Measurements from ENCODE around the gene HYCC1.

HYCC1 gene

GRCh38 chr7:23012908-23013714 is 819 bp downstream of the HYCC1 start:
- peak overlapping the region; percentile 60 for H3K27ac ChIP-seq
- TF ChIP-seq CTCF (IDR thresholded peaks at IDR 0.05) (no peak), ZFX (IDR thresholded peaks at IDR 0.05; ENCODE audit: borderline replicate concordance) (no peak)

- no peak overlapping the region for H3K27ac ChIP-seq
- TF ChIP-seq CTCF (IDR thresholded peaks at IDR 0.05) (no peak), ZFX (IDR thresholded peaks at IDR 0.05; ENCODE audit: borderline replicate concordance) (no peak)
Observed at GRCh38 chr7:23012186-23012585, 1.7 kb downstream of the HYCC1 start.

- no peak for TF ChIP-seq ZFX (IDR thresholded peaks at IDR 0.05; ENCODE audit: borderline replicate concordance)
- TF ChIP-seq CTCF (IDR thresholded peaks at IDR 0.05) = no peak
- no peak overlapping the region for H3K27ac ChIP-seq
Observed at GRCh38 chr7:23011222-23011924, 2.6 kb downstream of the HYCC1 start.

DNA sequence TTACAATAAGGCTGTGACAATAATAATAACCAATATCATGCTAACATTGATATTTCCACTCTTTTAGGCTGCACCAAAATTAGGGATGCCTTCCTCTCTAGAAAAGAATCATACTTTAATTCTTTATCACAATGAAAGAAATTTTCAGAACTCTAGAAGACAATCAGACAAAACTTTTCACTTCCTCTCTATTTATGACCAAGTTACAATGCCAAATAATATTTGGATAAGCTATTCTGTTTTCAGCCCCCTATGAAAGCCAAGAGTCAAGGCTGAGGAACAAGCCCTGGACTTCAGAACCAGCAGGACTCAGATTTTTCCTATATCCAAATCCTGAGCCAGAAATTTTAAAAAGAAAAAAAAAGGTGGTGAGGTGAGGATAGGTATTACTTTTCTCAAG is 4.6 kb downstream of the HYCC1 start:
- H3K27ac ChIP-seq = no peak overlapping the region
- TF ChIP-seq CTCF (IDR thresholded peaks at IDR 0.05) = no peak
- TF ChIP-seq ZFX (IDR thresholded peaks at IDR 0.05; ENCODE audit: borderline replicate concordance) = no peak

- TF ChIP-seq CTCF (IDR thresholded peaks at IDR 0.05) (no peak), ZFX (IDR thresholded peaks at IDR 0.05; ENCODE audit: borderline replicate concordance) (no peak)
- H3K27ac ChIP-seq = no peak overlapping the region
Observed at GRCh38 chr7:23004247-23004520, 9.7 kb downstream of the HYCC1 start.

DNA sequence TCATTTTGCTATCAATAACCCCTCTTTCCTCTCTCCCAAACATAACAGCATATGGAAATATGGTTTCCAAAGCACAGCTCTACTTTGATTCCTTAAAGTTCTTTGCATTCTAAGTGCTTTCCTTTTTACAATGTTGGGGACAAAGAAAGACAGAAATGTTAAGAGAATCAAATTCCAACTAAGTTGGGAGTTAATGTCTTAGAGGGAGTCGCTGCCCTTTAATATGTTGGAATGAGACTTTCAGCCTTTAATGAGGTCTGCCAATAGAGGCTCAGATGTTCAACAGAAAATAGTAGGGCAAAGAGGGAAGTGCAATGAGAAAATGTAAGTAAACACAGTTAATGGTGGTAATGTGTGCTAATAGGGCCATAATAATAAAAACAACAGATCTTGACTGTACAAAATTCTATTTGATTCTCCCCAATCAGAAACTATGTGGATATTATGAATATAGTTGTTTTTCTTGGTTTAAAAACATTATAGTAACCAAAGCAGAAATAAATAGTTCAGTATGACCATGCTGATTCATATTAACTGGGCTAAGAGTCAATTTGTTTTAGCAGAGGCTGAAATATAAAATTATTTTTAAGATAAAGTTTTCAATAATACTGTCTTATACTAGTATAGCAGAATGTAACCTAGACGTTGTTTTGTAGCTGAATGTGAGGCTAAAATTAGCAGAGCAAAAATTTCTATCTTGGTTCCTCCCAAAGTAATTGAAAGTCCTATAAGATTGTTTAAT is 10.3 kb downstream of the HYCC1 start:
- H3K27ac ChIP-seq = no peak overlapping the region
- no peak for TF ChIP-seq CTCF (IDR thresholded peaks at IDR 0.05)
- TF ChIP-seq ZFX (IDR thresholded peaks at IDR 0.05; ENCODE audit: borderline replicate concordance) = no peak

DNA sequence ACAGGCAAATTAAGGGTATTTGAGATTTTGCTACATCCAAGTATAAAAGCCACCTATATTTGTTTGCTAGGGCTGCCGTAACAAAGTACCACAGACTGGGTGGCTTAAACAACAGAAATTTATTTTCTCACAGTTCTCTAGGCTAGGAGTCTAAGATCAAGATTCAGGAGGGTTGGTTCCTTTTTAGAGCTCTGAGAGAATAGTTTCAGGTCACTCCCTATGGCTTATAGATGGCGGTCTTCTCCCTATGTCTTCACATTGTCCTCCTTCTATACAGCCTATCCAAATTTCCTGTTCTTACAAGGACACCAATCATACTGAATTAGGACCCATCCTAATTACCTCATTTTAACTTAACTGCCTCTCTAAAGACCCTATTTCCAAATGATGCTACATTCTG is 11.2 kb downstream of the HYCC1 start:
- H3K27ac ChIP-seq = no peak overlapping the region
- TF ChIP-seq CTCF (IDR thresholded peaks at IDR 0.05) (no peak), ZFX (IDR thresholded peaks at IDR 0.05; ENCODE audit: borderline replicate concordance) (no peak)

All from 22Rv1 (cell line).